ENCODE results near the gene FUBP3.

FUBP3 gene

DNA sequence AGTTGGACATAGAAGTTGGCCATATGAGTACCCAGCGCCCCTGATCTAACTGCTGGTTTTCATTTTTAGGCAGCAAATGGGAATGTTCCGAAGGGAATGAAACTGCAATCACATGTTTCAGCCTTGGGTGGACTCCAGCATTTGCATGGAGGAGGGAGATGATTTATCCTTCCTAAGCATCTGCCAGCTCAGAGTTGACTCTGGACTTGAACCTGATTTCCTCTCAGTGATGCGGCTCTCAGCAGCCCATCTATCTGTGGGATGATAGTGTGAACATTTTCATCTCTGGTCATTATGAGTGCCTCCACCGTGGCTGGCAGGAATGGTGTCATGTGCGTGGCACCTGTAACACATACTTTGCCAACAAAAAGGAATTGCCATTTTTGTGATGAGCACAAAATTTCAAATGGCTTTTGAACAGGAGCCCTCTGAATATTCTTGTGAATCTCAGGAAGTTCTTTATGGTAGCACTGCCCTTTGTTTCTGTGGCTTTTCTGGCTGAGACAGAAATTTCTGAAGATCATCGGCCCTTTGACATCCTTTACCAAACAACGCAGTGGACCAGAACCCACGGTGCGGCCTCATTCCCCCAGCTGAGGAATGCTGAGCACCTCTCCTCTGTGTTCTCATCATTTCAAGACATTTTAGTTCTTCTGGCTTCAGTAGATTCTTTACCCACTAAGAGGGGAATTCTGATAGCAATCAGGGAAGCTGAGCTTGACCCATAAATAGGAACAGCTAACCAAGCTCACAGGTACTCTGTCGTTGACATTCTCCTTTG is 28.5 kb downstream of the FUBP3 start:
- DNase-seq: no peak

- no peak for DNase-seq
Measured at GRCh38 chr9:130608554-130609134, 29.3 kb downstream of the FUBP3 start.

GRCh38 chr9:130609163-130609562 is 29.8 kb downstream of the FUBP3 start:
- no peak for DNase-seq

GRCh38 chr9:130610862-130611707 is 31.7 kb downstream of the FUBP3 start:
- DNase-seq: no peak

- DNase-seq: no peak
Measured at GRCh38 chr9:130616451-130616850, 37.1 kb downstream of the FUBP3 start.

DNA sequence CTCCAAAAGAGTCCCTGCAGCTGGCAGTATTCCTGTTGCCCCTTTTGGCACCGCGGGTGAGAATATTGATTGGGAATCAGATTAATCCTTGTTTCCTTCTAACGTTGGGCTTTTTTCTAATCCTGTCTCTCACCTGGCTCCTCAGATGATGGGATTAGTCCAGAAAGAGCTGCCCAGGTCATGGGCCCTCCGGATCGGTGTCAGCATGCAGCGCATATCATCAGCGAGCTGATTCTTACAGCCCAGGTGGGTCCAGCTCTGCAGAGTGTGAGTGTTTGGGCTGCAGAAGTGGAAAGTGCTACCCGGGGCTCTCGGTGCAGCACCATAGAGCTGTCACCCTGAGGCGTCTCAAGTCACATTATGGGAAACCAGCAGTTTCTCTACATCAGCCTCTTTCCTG is 44.1 kb downstream of the FUBP3 start:
- no peak for DNase-seq

GRCh38 chr9:130624154-130624553 is 44.8 kb downstream of the FUBP3 start:
- no peak for DNase-seq

GRCh38 chr9:130626249-130626996 is 47.0 kb downstream of the FUBP3 start:
- no peak for DNase-seq

GRCh38 chr9:130627051-130627450 is 47.7 kb downstream of the FUBP3 start:
- DNase-seq: no peak

GRCh38 chr9:130627896-130628792 is 48.8 kb downstream of the FUBP3 start:
- DNase-seq: no peak

- DNase-seq: no peak
Measured at GRCh38 chr9:130629443-130630070, 50.2 kb downstream of the FUBP3 start.

- no peak for DNase-seq
Measured at GRCh38 chr9:130630071-130630450, 50.7 kb downstream of the FUBP3 start.

- no peak for DNase-seq
Measured at GRCh38 chr9:130630506-130631330, 51.3 kb downstream of the FUBP3 start.

DNA sequence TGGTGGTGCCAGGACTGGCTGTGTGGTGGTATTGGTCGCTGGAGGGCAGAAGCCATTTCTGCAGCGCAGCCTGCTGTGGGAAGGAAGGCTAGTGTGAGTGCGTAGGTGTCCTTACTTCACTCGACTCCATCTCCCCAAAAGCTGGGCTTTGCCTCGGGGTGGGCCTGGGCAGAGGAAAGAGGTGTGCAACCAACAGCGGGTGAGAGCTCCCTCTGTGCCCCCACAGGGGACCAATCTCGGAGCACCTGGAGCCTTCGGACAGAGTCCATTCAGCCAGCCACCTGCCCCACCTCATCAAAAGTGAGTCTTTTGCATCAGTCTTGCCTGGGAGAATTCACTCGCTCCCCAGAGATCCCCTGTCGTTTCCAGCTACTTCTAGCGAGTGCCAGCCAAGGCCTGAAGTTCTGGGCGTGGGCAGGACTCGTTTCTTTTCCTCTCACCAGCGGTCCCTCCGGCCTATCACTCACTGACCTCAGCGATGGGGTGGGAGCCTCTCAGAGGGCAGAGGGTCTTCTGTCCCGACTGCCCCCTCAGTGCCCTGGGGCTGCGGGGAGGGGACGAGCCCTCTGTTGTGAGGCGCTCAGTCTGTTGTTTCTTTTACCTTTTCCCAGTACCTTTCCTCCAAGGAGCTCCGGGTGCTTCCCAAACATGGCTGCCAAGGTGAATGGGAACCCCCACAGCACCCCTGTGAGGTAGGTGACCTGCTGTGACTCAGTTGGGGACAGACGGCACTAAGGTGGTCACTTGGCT is 52.1 kb downstream of the FUBP3 start:
- DNase-seq: no peak

DNA sequence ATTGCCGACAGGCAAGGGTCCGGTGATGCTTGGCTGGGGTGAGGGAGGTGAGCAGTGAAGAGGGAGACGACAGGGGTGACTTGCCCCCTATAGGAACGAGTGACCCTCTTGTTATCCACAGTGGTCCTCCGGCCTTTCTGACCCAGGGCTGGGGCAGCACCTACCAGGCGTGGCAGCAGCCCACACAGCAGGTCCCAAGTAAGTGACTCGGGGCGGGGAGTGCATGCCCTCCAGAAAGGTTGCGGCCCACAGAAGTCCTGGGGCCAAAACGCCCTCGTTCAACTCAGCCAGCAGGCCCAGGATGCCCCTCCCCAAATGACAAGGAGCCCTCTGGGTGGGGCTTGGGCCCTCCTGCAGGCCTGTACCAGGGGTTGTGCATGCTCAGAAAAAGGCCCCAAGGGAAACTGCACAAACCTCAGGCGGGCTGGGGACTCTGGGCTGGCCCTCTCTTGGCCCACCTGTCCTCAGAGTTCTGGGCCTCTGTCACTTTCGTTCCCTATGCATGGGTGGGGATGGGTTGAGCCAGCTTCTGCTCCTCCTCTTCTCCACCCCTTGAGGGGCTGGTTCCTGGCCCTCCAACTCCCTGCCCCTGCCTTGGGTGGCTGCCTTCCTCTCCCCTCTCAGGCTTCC is 52.8 kb downstream of the FUBP3 start:
- no peak for DNase-seq

- no peak for DNase-seq
Measured at GRCh38 chr9:130632841-130633240, 53.5 kb downstream of the FUBP3 start.

- no peak for DNase-seq
Measured at GRCh38 chr9:130633336-130634190, 54.2 kb downstream of the FUBP3 start.

DNA sequence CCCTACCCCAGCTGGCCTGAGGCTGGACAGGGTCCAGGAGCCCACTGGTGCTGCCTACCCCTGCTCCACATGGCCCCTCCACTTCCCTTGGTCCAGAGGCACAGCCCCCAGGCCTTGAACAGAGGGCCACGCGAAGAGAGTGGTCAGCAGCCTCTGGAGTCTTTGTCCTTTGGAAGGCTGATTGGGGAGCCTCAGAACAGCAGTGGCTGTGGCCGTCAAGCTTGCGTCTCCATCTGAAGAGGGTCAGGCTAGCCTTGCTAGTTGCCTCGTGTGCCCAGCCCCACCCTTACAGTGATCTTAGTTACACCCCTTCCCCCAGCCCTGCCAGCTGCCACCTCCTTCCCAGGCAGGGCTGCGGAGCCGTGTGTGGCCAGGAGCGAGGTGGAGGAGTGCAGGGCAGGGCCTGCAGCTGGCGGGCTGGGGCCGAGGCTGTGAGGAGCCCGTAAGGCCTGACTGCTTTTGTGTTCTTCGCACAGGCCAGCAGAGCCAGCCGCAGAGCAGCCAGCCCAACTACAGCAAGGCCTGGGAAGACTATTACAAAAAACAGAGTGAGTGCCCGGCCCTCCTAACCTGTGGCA is 54.9 kb downstream of the FUBP3 start:
- no peak for DNase-seq

All from effector CD8-positive, alpha-beta T cell (primary cell).